Measurements from ENCODE around the gene GBX1. TPM values are rescaled to one million over a fixed set of nuclear protein-coding genes. Genes with fewer than 3 reads are reported as not detected.

GBX1 gene
- total RNA-seq (1 to 10 TPM in 1 of 4 donors, under 1 TPM in 2, not detected in 1; 0.38 to 1.9 (median 0.91) TPM), polyA plus RNA-seq (under 1 TPM; 0.07 to 0.93 (median 0.21) TPM)
- long read RNA-seq, donor 1, result 0 reads
- long read RNA-seq, donor 2, result 0 reads

DNA sequence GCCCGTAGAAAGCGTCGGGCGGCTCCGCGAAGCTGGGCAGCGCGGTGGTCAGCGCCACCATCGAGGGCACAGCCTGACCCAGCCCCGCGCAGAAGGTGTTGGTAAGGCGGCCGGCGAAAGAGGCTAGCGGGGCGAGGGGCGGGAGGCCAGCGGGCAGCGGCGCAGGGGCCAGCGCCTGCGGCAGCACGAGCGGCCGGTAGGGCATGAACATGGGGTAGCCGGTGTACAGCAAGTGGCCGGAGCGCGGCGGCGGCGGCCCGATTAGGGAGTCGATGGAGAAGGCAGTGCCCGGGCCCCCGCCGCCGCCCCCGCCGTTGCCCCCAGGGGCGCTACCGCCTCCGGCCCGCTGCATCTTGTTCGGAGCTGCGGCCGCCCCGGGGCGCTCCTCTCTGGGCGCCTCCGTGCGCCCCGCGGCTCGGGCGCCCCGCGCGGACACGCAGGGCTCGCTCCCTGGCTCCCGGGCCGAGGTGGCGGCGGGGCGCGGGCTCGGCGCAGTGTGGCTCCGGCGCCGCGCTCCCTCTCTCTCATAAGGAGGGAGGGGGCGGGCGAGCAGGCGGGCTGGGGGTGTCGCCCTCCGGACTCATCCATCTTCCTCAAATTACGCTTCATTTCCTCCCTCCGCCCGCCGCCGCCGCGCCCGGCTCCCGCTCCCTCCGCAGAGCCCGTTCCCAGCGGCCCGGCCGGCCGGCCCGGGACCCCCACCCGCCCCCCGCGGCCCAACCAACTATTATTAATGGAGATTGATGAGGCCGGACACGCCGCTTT, at the start of gene GBX1:
GBX1 (minus strand) TSS at position 498 of the 765 bp plus-strand sequence; CDS start at position 352, 146 bp downstream.
- no peak for TF ChIP-seq CTCF (IDR thresholded peaks at IDR 0.05)
- intact Hi-C loops (cut with DNase I), result no loop called here
- DNase-seq (peak in 1 of 2 donors; percentile 66), ATAC-seq (peak; percentile 48 to 58 (median 48))
- peaks cover 10% of the 10 kb centered on the region for H3K4me1 ChIP-seq
- no peaks in the 10 kb centered on the region for H3K9me3 ChIP-seq
- no peak within 1 kb of the TSS for H3K27ac ChIP-seq
- H3K36me3 ChIP-seq (ENCODE audit: insufficient read depth in 1 of 2, low read depth in 1 of 2), result no peaks in the 10 kb centered on the region
- peak within 1 kb of the TSS; percentile 66 for H3K4me3 ChIP-seq
- H3K27me3 ChIP-seq (ENCODE audit: insufficient read depth in 3 of 3, low read length in 2 of 3), result peaks cover 0 to 24% (median 0%) of the 10 kb centered on the region in 3 donors
- 6 to 13% (median 7%) methylated on average over 59 to 98 of the region's 101 CpGs for WGBS, 3 donors

DNA sequence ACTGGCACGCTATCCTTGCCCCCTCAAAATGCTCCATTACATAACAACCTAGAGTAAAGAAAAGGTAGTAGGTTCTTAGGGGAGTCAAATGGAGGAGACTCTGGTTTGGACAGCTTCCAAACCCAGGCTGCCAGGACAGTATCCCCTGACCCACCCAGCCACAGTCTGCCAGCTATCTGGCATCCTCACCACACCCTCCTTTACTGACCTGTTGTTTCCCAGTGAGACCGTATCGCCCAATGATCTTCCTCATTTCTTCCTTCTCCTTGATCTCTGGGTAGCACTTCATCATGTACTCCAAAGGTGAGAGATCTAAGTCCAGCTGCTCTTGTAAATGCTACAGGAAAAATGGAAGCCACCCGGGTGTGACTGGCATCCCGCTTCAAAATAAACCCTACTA, 47.9 kb upstream of the GBX1 start:
- DNase-seq, result no peak
- 94 to 99% (median 95%) methylated on average over 5 of the region's 5 CpGs for WGBS, 3 donors
- H3K9me3 ChIP-seq, result no peaks in the 10 kb centered on the region
- H3K27me3 ChIP-seq (ENCODE audit: insufficient read depth in 3 of 3, low read length in 2 of 3), result no peaks in the 10 kb centered on the region
- H3K4me1 ChIP-seq, result no peaks in the 10 kb centered on the region
- H3K4me3 ChIP-seq, result no peak overlapping the region
- intact Hi-C loops (cut with DNase I), result no loop called here
- no peak for TF ChIP-seq CTCF (IDR thresholded peaks at IDR 0.05)
- peaks cover 11 to 94% of the 10 kb centered on the region in 2 donors for H3K36me3 ChIP-seq (ENCODE audit: insufficient read depth in 1 of 2, low read depth in 1 of 2)
- ATAC-seq, result no peak
- H3K27ac ChIP-seq, result no peak overlapping the region

- DNase-seq, result no peak
Measured at GRCh38 chr7:151213826-151214225, 46.3 kb upstream of the GBX1 start.

DNA sequence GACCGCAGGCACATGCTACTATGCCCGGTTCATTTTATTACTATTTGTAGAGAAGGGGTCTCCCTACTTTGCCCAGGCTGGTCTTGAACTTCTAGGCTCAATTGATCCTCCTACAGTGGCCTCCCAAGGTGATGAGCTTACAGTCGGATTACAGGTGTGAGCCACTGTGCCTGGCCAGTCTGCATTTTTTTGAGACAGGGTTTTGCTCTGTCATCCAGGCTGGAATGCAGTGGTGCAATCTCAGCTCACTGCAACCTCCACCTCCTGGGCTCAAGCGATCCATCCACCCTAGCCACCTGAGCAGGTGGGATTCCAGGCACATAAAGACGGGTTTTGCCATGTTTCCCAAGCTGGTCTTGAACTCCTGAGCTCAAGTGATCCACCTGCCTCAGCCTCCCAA, 45.1 kb upstream of the GBX1 start:
- Histone ChIP-seq H3K4me1 (no peaks in the 10 kb centered on the region), H3K9me3 (no peaks in the 10 kb centered on the region), H3K4me3 (no peak overlapping the region), H3K36me3 (ENCODE audit: insufficient read depth in 1 of 2, low read depth in 1 of 2) (peaks cover 5 to 66% of the 10 kb centered on the region in 2 donors), H3K27me3 (ENCODE audit: insufficient read depth in 3 of 3, low read length in 2 of 3) (no peaks in the 10 kb centered on the region), H3K27ac (no peak overlapping the region)
- DNase-seq, result no peak
- WGBS, 3 donors, result 81 to 91% (median 88%) methylated on average over 5 of the region's 5 CpGs
- no peak for TF ChIP-seq CTCF (IDR thresholded peaks at IDR 0.05)
- ATAC-seq, result no peak
- intact Hi-C loops (cut with DNase I), result no loop called here

More at GRCh38 chr7:151213826-151214225, 46.3 kb upstream of the GBX1 start:
- WGBS, 3 donors, result 72 to 84% (median 78%) methylated on average over 3 of the region's 3 CpGs
- no peak overlapping the region for H3K4me3 ChIP-seq
- H3K9me3 ChIP-seq, result no peaks in the 10 kb centered on the region
- intact Hi-C loops (cut with DNase I), result no loop called here
- H3K27me3 ChIP-seq (ENCODE audit: insufficient read depth in 3 of 3, low read length in 2 of 3), result no peaks in the 10 kb centered on the region
- no peaks in the 10 kb centered on the region for H3K4me1 ChIP-seq
- no peak for TF ChIP-seq CTCF (IDR thresholded peaks at IDR 0.05)
- H3K27ac ChIP-seq, result no peak overlapping the region
- ATAC-seq, result no peak
- peaks cover 11 to 78% of the 10 kb centered on the region in 2 donors for H3K36me3 ChIP-seq (ENCODE audit: insufficient read depth in 1 of 2, low read depth in 1 of 2)

Measured in psoas muscle (tissue), 8 donors.